Panc1 (cell line): ENCODE data around the gene ACP7. TPM values are rescaled to one million over a fixed set of nuclear protein-coding genes. Genes with fewer than 3 reads are reported as not detected.

Source experiments
- ATAC-seq: fragments of 200-7000 bp; cut with Tn5 transposase; 2 replicates; pipeline ENCODE4 v1.9.1; 2020; ENCODE audit warnings: mild to moderate bottlenecking, moderate library complexity
- BruUV-seq: library from RNA; stranded (reverse); fragments of 400-500 nt; replicated peaks from 2 replicates; lab custom pipeline; 2021; lab: Mats Ljungman, UMichigan
- CTCF ChIA-PET: fragments of 300-600 bp; sonication (Branson Sonifier 250); formaldehyde crosslinking; loops from one replicate; lab custom pipeline; 2022; ENCODE audit warnings: antibody characterized with exemption; lab: Charles Lee
- POLR2A ChIA-PET: fragments of 300-600 bp; sonication (Branson Sonifier 250); formaldehyde crosslinking; loops from one replicate; lab custom pipeline; 2022; ENCODE audit warnings: antibody characterized with exemption; lab: Charles Lee
- DNase-seq: peaks from one replicate; pipeline ENCODE4 v3.0.0-alpha.2; 2010; ENCODE audit warnings: low read depth, low spot score
- H3K27ac ChIP-seq: 2 replicates; pipeline ENCODE4 v1.5.1; 2011; ENCODE audit warnings: mild to moderate bottlenecking, low read length, inconsistent platforms
- H3K27me3 ChIP-seq: fragments of 200-500 bp; sonication (Bioruptor generic); 2 replicates; pipeline ENCODE4 v1.6.0; 2014; ENCODE audit warnings: low read length, inconsistent platforms; ENCODE audit not compliant: control insufficient read depth, insufficient read depth
- H3K36me3 ChIP-seq: fragments of 200-500 bp; sonication (Bioruptor generic); 2 replicates; pipeline ENCODE4 v1.5.1; 2014; ENCODE audit warnings: inconsistent platforms, mild to moderate bottlenecking, low read length, moderate library complexity; ENCODE audit not compliant: control insufficient read depth, insufficient read depth
- H3K4me1 ChIP-seq: 2 replicates; pipeline ENCODE4 v1.5.1; 2011; ENCODE audit warnings: inconsistent platforms, mild to moderate bottlenecking, low read length, moderate library complexity; ENCODE audit not compliant: control insufficient read depth, insufficient read depth
- H3K4me3 ChIP-seq, 2 experiments: 2 replicates each; pipeline ENCODE4 v1.5.1; 2011 to 2012; ENCODE audit warnings: low read depth in 2 of 2, low read length in 2 of 2, mild to moderate bottlenecking in 2 of 2, inconsistent platforms in 1 of 2, moderate library complexity in 1 of 2
- H3K9me3 ChIP-seq: fragments of 200-500 bp; sonication (Bioruptor generic); 2 replicates; pipeline ENCODE4 v1.5.1; 2014; ENCODE audit warnings: low read depth, mild to moderate bottlenecking, inconsistent platforms, low read length, moderate library complexity; ENCODE audit not compliant: control insufficient read depth, insufficient read depth
- CTCF ChIP-seq: fragments of 450-650 bp; IDR thresholded peaks from 2 replicates; pipeline ENCODE4 v1.5.1; 2017; ENCODE audit warnings: mild to moderate bottlenecking
- POLR2AphosphoS5 ChIP-seq: IDR thresholded peaks from 2 replicates; pipeline ENCODE4 v1.6.1; 2012; ENCODE audit warnings: mild to moderate bottlenecking, low read depth, low read length, moderate library complexity
- SIN3A ChIP-seq: IDR thresholded peaks from 2 replicates; pipeline ENCODE4 v1.6.1; 2012; ENCODE audit warnings: low read depth, mild to moderate bottlenecking, low read length, moderate library complexity, borderline replicate concordance; ENCODE audit not compliant: insufficient read depth
- TCF7L2 ChIP-seq: IDR thresholded peaks from 2 replicates; pipeline ENCODE4 v1.6.1; 2011; ENCODE audit warnings: mild to moderate bottlenecking, low read depth, low read length, inconsistent platforms
- in situ Hi-C: cut with HindIII; loops from 2 replicates; pipeline ENCODE4 v1.10.0; 2016; ENCODE audit warnings: low sequenced_read_pairs, low pct_unique_long_range_greater_than_20kb
- intact Hi-C: fragments of 100-400 bp; cut with micrococcal nuclease; formaldehyde crosslinking; loops from one replicate; pipeline ENCODE4 v1.10.0; 2022; ENCODE audit not compliant: unreplicated experiment
- total RNA-seq: library from RNA; stranded (reverse); gene quantifications from one replicate; pipeline ENCODE4 v1.2.1, GENCODE V29; 2021; ENCODE audit not compliant: unreplicated experiment
- TF ChIP-seq, protein P1 (sequence below), 2 experiments: IDR thresholded peaks; 2 replicates each; pipeline ENCODE4 v1.6.1; 2011 to 2012; ENCODE audit warnings: low read depth in 2 of 2, control low read depth in 1 of 2, low read length in 1 of 2, mild to moderate bottlenecking in 1 of 2, moderate library complexity in 1 of 2; ENCODE audit not compliant: insufficient read depth in 1 of 2

ACP7 gene
- total RNA-seq, 1 experiment from 2014 or later: 10.3 TPM

DNA sequence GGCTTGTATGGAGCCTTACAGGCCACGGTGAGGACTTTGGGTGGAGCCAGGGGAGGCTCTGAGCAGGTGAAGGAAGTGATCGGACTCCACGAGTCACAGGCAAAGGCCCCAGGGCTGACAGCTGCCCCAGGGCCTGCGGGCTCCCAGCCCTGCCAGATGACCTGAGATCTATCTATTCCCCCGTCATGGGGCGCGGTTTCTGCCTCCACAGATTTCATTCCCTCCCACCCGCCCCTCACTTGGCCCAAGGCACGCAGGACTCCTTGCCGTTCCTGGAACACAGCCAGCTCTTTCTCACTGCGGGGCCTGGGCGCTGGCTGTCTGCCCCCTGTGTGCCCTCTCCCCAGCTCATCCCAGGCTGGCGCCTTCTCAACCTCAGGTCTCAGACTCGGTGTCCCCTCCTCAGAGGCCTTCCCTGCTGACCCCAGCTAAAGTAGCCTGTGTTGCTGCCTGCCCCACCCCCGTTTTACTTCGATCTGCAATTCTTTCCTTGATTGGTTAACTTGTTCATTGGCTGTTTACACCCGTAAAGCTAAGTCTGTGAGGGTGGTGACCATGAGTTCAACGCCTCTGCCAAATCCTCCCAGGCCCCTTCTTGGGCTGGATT, 27.5 kb downstream of the ACP7 start:
- peaks cover 9% of the 10 kb centered on the region for H3K4me1 ChIP-seq
- BruUV-seq: no TSS peak
- CTCF ChIA-PET: interaction anchor here (0.5 to 1.4 kb wide), 6 partner anchors 10 to 320 kb away, joined by 3 to 5 read pairs (median 4); no protein-coding TSS in a partner anchor
- no peak overlapping the region for H3K4me3 ChIP-seq
- in situ Hi-C loops (loop anchor here (10.0 kb wide), 2 partner anchors 47 to 63 kb away; no protein-coding TSS in a partner anchor), intact Hi-C loops (no loop called here)
- peak overlapping the region; percentile 52 for H3K27ac ChIP-seq
- POLR2A ChIA-PET: interaction anchor here (0.6 kb wide), 3 partner anchors 66 to 219 kb away, joined by 3 to 4 read pairs (median 4); no protein-coding TSS in a partner anchor
- TF ChIP-seq, protein P1, sequence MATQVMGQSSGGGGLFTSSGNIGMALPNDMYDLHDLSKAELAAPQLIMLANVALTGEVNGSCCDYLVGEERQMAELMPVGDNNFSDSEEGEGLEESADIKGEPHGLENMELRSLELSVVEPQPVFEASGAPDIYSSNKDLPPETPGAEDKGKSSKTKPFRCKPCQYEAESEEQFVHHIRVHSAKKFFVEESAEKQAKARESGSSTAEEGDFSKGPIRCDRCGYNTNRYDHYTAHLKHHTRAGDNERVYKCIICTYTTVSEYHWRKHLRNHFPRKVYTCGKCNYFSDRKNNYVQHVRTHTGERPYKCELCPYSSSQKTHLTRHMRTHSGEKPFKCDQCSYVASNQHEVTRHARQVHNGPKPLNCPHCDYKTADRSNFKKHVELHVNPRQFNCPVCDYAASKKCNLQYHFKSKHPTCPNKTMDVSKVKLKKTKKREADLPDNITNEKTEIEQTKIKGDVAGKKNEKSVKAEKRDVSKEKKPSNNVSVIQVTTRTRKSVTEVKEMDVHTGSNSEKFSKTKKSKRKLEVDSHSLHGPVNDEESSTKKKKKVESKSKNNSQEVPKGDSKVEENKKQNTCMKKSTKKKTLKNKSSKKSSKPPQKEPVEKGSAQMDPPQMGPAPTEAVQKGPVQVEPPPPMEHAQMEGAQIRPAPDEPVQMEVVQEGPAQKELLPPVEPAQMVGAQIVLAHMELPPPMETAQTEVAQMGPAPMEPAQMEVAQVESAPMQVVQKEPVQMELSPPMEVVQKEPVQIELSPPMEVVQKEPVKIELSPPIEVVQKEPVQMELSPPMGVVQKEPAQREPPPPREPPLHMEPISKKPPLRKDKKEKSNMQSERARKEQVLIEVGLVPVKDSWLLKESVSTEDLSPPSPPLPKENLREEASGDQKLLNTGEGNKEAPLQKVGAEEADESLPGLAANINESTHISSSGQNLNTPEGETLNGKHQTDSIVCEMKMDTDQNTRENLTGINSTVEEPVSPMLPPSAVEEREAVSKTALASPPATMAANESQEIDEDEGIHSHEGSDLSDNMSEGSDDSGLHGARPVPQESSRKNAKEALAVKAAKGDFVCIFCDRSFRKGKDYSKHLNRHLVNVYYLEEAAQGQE (IDR thresholded peaks at IDR 0.05; ENCODE audit: insufficient read depth in 1 of 2, low read depth in 2 of 2, low read length in 1 of 2): no peak
- TF ChIP-seq CTCF: no peak
- no peaks in the 10 kb centered on the region for H3K27me3 ChIP-seq
- no peaks in the 10 kb centered on the region for H3K9me3 ChIP-seq
- H3K36me3 ChIP-seq: no peaks in the 10 kb centered on the region
- DNase-seq: no peak
- peak; percentile 46 for ATAC-seq

- in situ Hi-C loops (loop anchor here (10.0 kb wide), 2 partner anchors 48 to 62 kb away; no protein-coding TSS in a partner anchor), intact Hi-C loops (no loop called here)
- no peaks in the 10 kb centered on the region for H3K9me3 ChIP-seq
- peak; percentile 60 for ATAC-seq
- TF ChIP-seq SIN3A: no peak
- TF ChIP-seq, protein P1 (IDR thresholded peaks at IDR 0.05; ENCODE audit: insufficient read depth in 1 of 2, low read depth in 2 of 2, low read length in 1 of 2): no peak
- TF ChIP-seq TCF7L2: no peak
- no peak for TF ChIP-seq CTCF
- TF ChIP-seq POLR2AphosphoS5: no peak
- DNase-seq: peak; percentile 96
- H3K27ac ChIP-seq: peak overlapping the region; percentile 52
- H3K36me3 ChIP-seq: no peaks in the 10 kb centered on the region
- POLR2A ChIA-PET: interaction anchor here (0.6 to 0.9 kb wide), 3 partner anchors 66 to 218 kb away, joined by 3 to 10 read pairs (median 4); no protein-coding TSS in a partner anchor
- no peak overlapping the region for H3K4me3 ChIP-seq
- CTCF ChIA-PET: interaction anchor here (0.5 to 1.4 kb wide), 4 partner anchors 10 to 136 kb away, joined by 3 to 5 read pairs (median 4); no protein-coding TSS in a partner anchor
- H3K27me3 ChIP-seq: no peaks in the 10 kb centered on the region
- peaks cover 9% of the 10 kb centered on the region for H3K4me1 ChIP-seq
- no TSS peak for BruUV-seq
Observed at GRCh38 chr19:39112338-39112890, 28.2 kb downstream of the ACP7 start.
